Astrocyte of the spinal cord (primary cell): ENCODE data around the gene ZNF292.
"Not testable (repeated sequence)": the region's sequence is repeated elsewhere in the genome, so short reads cannot be mapped to it uniquely, and the experiment has no call there.

Experiments
- DNase-seq: peaks from one replicate; pipeline ENCODE4 v3.0.0; 2011; ENCODE audit warnings: low read depth, low spot score
- H3K4me3 ChIP-seq: 2 replicates; pipeline ENCODE4 v1.5.1; 2011; ENCODE audit warnings: low read depth, mild to moderate bottlenecking, low read length, moderate library complexity
- CTCF ChIP-seq: IDR thresholded peaks from 2 replicates; pipeline ENCODE4 v1.5.1; 2012; ENCODE audit warnings: low read depth, mild to moderate bottlenecking, low read length, inconsistent platforms
- in situ Hi-C: cut with HindIII; loops from 2 replicates; pipeline ENCODE4 v1.10.0; 2017; ENCODE audit warnings: low sequenced_read_pairs

ZNF292 gene

GRCh38 chr6:87237804-87238203 is 82.4 kb downstream of the ZNF292 start:
- in situ Hi-C loops = no loop called here
- DNase-seq = peak; percentile 34

GRCh38 chr6:87239098-87239635 is 83.8 kb downstream of the ZNF292 start:
- H3K4me3 ChIP-seq, in situ Hi-C loops, DNase-seq: not testable (repeated sequence)

More at GRCh38 chr6:87237804-87238203, 82.4 kb downstream of the ZNF292 start:
- peak; percentile 58 for TF ChIP-seq CTCF
- no peak overlapping the region for H3K4me3 ChIP-seq

- no peak overlapping the region for H3K4me3 ChIP-seq
- DNase-seq = no peak
- in situ Hi-C loops = no loop called here
- no peak for TF ChIP-seq CTCF
These were observed 85.9 kb downstream of the ZNF292 start for GRCh38 chr6:87241304-87241703.

- in situ Hi-C loops = no loop called here
- TF ChIP-seq CTCF = no peak
- no peak overlapping the region for H3K4me3 ChIP-seq
- no peak for DNase-seq
These were observed 86.9 kb downstream of the ZNF292 start for GRCh38 chr6:87242311-87242710.

GRCh38 chr6:87243812-87244211 is 88.4 kb downstream of the ZNF292 start:
- H3K4me3 ChIP-seq = no peak overlapping the region
- TF ChIP-seq CTCF = no peak
- no peak for DNase-seq
- in situ Hi-C loops = no loop called here

GRCh38 chr6:87244380-87244779 is 89.0 kb downstream of the ZNF292 start:
- DNase-seq = no peak
- no peak overlapping the region for H3K4me3 ChIP-seq
- in situ Hi-C loops = no loop called here

GRCh38 chr6:87250019-87250418 is 94.7 kb downstream of the ZNF292 start:
- in situ Hi-C loops = no loop called here
- no peak for DNase-seq
- no peak overlapping the region for H3K4me3 ChIP-seq
- TF ChIP-seq CTCF = no peak

More at GRCh38 chr6:87244380-87244779, 89.0 kb downstream of the ZNF292 start:
- TF ChIP-seq CTCF = no peak
